22Rv1 (cell line): ENCODE measurements around the gene STMN1.

Experiments used
- H3K27ac ChIP-seq: fragments of 450-650 bp; 2 replicates; pipeline ENCODE4 v1.5.1; 2017
- ZFX ChIP-seq: fragments of 450-650 bp; IDR thresholded peaks from 2 replicates; pipeline ENCODE4 v1.6.1; 2017; ENCODE audit warnings: antibody characterized with exemption, borderline replicate concordance
- TF ChIP-seq, protein P1 (sequence below): fragments of 450-650 bp; IDR thresholded peaks from 2 replicates; pipeline ENCODE4 v1.5.1; 2017; ENCODE audit warnings: mild to moderate bottlenecking

The STMN1 gene

DNA sequence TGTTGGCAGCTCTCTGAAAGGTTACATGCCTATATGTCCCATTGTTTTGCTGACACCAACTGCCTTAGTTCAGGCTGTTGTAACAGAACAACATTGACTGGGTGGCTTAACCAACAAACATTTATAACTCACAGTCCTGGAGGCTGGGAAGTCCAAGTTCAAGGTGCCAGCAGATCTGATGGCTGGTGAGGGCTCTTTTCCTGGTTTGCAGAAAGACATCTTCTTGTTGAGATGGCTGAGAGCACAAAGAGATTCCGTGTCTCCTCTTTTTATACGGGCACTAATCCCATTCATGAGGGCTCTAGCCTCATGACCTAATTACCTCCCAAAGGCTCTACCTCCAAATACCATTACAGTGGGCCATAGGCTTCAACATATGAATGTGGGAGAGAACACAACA lies 10.2 kb upstream of the STMN1 start:
- TF ChIP-seq, protein P1, sequence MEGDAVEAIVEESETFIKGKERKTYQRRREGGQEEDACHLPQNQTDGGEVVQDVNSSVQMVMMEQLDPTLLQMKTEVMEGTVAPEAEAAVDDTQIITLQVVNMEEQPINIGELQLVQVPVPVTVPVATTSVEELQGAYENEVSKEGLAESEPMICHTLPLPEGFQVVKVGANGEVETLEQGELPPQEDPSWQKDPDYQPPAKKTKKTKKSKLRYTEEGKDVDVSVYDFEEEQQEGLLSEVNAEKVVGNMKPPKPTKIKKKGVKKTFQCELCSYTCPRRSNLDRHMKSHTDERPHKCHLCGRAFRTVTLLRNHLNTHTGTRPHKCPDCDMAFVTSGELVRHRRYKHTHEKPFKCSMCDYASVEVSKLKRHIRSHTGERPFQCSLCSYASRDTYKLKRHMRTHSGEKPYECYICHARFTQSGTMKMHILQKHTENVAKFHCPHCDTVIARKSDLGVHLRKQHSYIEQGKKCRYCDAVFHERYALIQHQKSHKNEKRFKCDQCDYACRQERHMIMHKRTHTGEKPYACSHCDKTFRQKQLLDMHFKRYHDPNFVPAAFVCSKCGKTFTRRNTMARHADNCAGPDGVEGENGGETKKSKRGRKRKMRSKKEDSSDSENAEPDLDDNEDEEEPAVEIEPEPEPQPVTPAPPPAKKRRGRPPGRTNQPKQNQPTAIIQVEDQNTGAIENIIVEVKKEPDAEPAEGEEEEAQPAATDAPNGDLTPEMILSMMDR, result no peak
- TF ChIP-seq ZFX, result no peak
- no peak overlapping the region for H3K27ac ChIP-seq

DNA sequence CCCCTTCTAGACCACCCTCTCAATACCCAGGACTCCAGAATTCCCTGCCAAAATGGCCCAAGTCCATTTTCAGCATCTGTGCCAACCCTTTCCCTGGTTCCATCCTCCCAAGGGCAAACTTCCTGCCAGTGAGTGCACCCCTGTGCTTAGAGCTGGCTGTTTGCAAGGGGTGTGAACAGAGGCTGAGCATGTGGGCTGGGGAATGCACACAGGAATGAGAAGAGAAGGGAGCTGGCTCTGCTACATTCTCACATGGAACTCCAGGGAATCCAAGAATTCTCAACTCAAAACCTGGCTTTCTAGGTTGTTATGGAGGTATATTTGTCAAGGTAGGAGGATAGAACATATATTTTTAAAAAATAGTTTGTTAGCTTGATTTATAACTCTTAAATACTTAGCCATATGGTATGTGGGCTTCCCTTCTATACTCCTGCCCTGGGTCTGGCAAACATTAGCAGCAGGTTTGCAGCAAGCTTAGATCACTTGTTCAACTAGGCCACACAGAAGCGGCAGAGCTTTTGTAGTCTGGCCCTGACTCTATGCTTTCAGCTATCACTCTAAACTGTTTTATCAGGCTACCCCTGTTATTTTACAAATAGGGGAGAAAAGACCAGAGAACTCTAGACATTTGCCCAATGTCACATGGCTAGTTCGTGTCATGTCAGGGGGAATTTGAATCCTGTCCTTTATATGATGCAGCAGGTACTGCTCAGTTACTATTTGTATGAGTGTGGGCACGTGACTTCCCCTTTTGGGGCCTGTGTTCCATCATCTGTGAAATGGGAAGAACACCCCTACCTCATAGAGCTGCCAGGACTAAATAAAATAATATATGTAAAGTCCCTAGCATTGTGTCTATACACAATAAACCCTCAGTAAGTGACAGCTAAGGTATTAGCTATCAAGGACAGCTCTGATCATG lies 8.1 kb upstream of the STMN1 start:
- no peak for TF ChIP-seq ZFX
- TF ChIP-seq, protein P1, result no peak
- H3K27ac ChIP-seq, result no peak overlapping the region

DNA sequence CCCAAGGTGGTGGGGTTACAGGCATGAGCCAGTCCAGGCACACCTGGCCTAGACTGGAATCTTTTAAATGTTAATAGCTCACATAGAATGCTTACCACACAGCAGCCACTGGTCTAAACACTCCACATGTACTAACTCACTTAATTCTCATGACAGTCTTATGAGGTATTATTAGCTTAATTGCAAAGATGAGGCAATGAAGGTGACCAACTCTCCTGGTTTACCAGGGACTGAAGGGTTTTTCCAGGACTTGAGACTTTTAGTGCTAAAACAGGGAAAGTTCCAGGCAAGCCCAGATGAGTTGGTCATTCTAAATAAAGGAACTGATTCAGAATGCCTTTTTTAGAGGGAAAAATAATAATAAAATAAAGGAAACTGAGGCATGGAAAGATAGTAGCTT lies 7.0 kb upstream of the STMN1 start:
- no peak overlapping the region for H3K27ac ChIP-seq
- no peak for TF ChIP-seq ZFX
- TF ChIP-seq, protein P1, result no peak

DNA sequence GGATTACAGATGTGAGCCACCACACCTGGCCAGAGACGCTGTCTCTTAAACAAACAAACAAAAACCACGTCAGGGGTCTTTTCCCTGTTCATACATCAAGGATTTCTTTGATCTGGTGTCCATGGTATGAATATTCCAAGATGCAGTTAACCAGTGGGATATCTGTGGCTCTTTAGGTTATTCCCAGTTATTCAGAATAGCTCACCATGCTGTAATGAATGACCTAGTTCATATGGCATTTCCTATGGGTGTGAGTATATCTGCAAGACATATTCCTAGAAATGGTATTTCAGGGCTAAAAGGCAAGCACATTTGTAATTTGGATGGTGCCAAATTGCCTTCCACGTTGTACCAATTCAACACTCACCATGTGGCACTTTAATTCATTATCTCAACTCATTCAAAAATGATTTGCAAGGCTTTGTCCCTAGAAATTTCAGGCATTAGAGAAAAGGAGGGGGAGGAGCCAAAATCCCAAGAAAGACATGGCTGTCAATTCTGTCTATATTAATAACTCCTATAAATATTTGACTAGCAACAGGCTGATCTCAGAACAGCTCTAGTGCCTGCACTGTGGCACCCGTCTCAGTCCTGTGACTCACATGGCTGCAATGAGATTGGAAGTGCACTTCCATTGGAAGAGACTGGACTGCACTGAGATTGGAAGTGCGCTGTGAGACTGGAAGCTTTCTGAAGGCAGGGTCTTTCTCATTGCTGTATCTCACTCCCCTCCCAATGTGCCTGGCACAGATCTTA lies 6.0 kb upstream of the STMN1 start:
- TF ChIP-seq, protein P1, result no peak
- no peak for TF ChIP-seq ZFX
- no peak overlapping the region for H3K27ac ChIP-seq

DNA sequence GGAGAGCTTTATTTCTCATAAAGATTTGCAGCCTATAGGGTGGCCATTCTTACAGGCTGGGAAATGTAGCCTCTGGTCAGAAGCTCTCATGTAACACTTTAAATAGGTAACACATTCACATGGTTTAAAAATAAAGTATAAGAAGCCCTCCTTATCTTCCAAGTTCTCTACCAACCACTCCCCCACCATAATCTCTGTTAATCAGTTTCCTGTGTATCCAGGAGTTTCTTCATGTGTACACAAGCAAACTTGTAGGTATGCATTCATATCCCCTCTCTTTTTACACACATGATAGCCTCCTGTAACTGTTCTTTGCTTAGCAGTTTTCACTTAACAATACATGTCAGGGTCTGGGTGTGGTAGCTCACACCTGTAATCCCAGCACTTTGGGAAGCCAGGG lies 4.9 kb upstream of the STMN1 start:
- TF ChIP-seq, protein P1, result no peak
- TF ChIP-seq ZFX, result no peak
- no peak overlapping the region for H3K27ac ChIP-seq

DNA sequence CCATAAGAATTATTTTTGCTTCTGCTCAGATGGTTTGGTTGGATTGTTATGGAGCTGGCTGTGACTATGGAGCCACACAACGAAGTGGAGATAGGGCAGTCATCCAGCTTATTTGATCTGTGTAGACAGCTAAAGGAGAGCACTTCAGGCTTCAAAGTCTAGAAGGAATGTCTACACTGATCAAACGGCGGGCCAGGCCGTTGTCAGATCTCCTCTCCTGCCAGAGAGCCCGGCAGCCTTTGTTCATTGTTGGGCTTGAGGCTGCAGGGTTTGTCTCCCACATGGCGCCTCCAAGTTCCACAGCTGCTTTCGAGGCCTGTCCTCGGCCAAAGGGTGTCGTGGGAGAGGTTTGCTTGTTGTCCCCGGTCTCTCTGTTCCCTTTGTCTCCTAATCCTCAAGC lies 2.8 kb upstream of the STMN1 start:
- H3K27ac ChIP-seq, result no peak overlapping the region
- TF ChIP-seq ZFX, result no peak
- TF ChIP-seq, protein P1, result no peak

DNA sequence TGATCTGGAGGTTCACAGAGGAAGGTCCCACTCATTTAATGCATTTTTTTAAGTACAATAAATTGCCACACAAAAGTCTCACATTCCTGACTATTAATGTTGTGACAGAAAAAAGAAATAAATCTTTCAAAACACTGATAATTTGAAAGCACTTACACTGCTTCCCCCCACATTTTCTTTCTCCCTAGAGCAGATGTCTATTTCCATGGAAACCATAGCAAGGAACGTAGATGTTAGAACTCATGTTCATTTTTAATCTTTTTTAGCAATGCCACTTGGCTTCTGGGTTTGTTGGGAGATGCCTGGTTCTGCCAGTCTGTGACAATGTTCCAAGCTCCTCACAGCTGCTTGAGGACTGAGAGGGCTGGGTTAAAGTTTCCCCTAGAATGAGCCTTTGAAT lies 1.9 kb upstream of the STMN1 start:
- no peak overlapping the region for H3K27ac ChIP-seq
- TF ChIP-seq ZFX, result no peak
- TF ChIP-seq, protein P1, result no peak
